GM12878 (cell line): ENCODE data around the gene GPSM3. TPM values are rescaled to one million over a fixed set of nuclear protein-coding genes. Genes with fewer than 3 reads are reported as not detected.
A peak's percentile ranks its signal among the peaks of the same experiment; 100 is the strongest.

ENCODE experiments used
- ATAC-seq: fragments of 200-7000 bp; cut with Tn5 transposase; 3 replicates; pipeline ENCODE4 v1.9.1; 2020; ENCODE audit warnings: mild to moderate bottlenecking, moderate library complexity
- Bru-seq: library from RNA; stranded (reverse); fragments of 400-500 nt; gene quantifications from one replicate; lab custom pipeline; 2021; lab: Mats Ljungman, UMichigan
- BruChase-seq, 2 experiments: library from RNA; stranded (reverse); fragments of 400-500 nt; gene quantifications; one replicate each; lab custom pipeline; 2021; lab: Mats Ljungman, UMichigan
- BruUV-seq: library from RNA; stranded (reverse); fragments of 400-500 nt; replicated peaks from 2 replicates; lab custom pipeline; 2021; lab: Mats Ljungman, UMichigan
- CTCF ChIA-PET: fragments of 300-600 bp; sonication (Branson Sonifier 250); formaldehyde crosslinking; extraction: SDS; loops from one replicate; lab custom pipeline; 2021; ENCODE audit warnings: inconsistent platforms; lab: Yijun Ruan, JAX
- POLR2A ChIA-PET: fragments of 350-600 bp; formaldehyde crosslinking; extraction: SDS; loops from one replicate; lab custom pipeline; 2021; ENCODE audit warnings: inconsistent platforms; lab: Charles Lee
- RAD21 ChIA-PET: fragments of 300-600 bp; sonication (Branson Sonifier 250); formaldehyde crosslinking; loops from one replicate; lab custom pipeline; 2023; ENCODE audit warnings: antibody characterized with exemption; ENCODE audit not compliant: unreplicated experiment; lab: Charles Lee
- SMC1A ChIA-PET: fragments of 300-600 bp; sonication (Branson Sonifier 250); formaldehyde crosslinking; loops from one replicate; lab custom pipeline; 2023; ENCODE audit not compliant: unreplicated experiment, uncharacterized antibody; lab: Charles Lee
- DNase-seq: peaks from one replicate; pipeline ENCODE4 v3.0.0-alpha.2; 2011; ENCODE audit warnings: low read depth, low spot score
- FAIRE-seq: peaks from 3 replicates; lab custom pipeline; 2011; peaks lifted over from hg19 to GRCh38; lab: Jason Lieb, UNC
- H2AFZ ChIP-seq: 2 replicates; pipeline ENCODE4 v1.6.0; 2011; ENCODE audit warnings: low read depth, low read length, control low read depth; ENCODE audit not compliant: control insufficient read depth
- H3K27ac ChIP-seq: 2 replicates; pipeline ENCODE4 v1.5.1; 2011; ENCODE audit warnings: control low read depth; ENCODE audit not compliant: control insufficient read depth, insufficient read depth
- H3K27me3 ChIP-seq, 2 experiments: replicated peaks in 1 of 2; 2 replicates each; pipeline versions ENCODE4 v1.6.0 to v1.6.1; 2011; ENCODE audit warnings: low read length in 1 of 2; ENCODE audit not compliant: control insufficient read depth in 2 of 2, insufficient read depth in 2 of 2
- H3K36me3 ChIP-seq, 2 experiments: 2 replicates each; pipeline ENCODE4 v1.5.1; 2011; ENCODE audit warnings: low read length in 1 of 2; ENCODE audit not compliant: control insufficient read depth in 2 of 2, insufficient read depth in 2 of 2
- H3K4me1 ChIP-seq: 2 replicates; pipeline ENCODE4 v1.6.1; 2011; ENCODE audit warnings: mild to moderate bottlenecking, low read length, moderate library complexity, mixed read lengths; ENCODE audit not compliant: control insufficient read depth, insufficient read depth
- H3K4me2 ChIP-seq: 2 replicates; pipeline ENCODE4 v1.6.0; 2011; ENCODE audit warnings: control low read depth; ENCODE audit not compliant: control insufficient read depth, insufficient read depth
- H3K4me3 ChIP-seq: fragments of 200-600 bp; sonication (generic); 2 replicates; pipeline ENCODE4 v1.5.1; 2016
- H3K79me2 ChIP-seq: 2 replicates; pipeline ENCODE4 v1.6.0; 2011; ENCODE audit warnings: low read length; ENCODE audit not compliant: control insufficient read depth, insufficient read depth
- H3K9ac ChIP-seq: 2 replicates; pipeline ENCODE4 v1.8.0; 2011; ENCODE audit warnings: low read length, control low read depth, mixed read lengths; ENCODE audit not compliant: control insufficient read depth, insufficient read depth
- H3K9me3 ChIP-seq: replicated peaks from 3 replicates; pipeline ENCODE4 v1.5.1; 2011; ENCODE audit warnings: mild to moderate bottlenecking, low read length; ENCODE audit not compliant: control insufficient read depth, insufficient read depth
- H4K20me1 ChIP-seq: 2 replicates; pipeline ENCODE4 v1.6.0; 2011; ENCODE audit not compliant: control insufficient read depth, insufficient read depth
- BACH1 ChIP-seq: fragments of 450-650 bp; IDR thresholded peaks from 2 replicates; pipeline ENCODE4 v1.6.1; 2017; ENCODE audit warnings: mild to moderate bottlenecking, borderline replicate concordance
- CBFB ChIP-seq: IDR thresholded peaks from 2 replicates; pipeline ENCODE4 v1.6.1; 2016; ENCODE audit warnings: antibody characterized with exemption, low read depth
- EED ChIP-seq: sonication (generic); IDR thresholded peaks from 2 replicates; pipeline ENCODE4 v1.6.1; 2016; ENCODE audit warnings: antibody characterized with exemption, low read depth
- EP300 ChIP-seq, 2 experiments: fragments of 150-350 bp in 1 of 2; IDR thresholded peaks; 2 replicates each; pipeline ENCODE4 v1.6.1; 2011 to 2012; ENCODE audit warnings: low read depth in 2 of 2, low read length in 2 of 2, borderline replicate concordance in 1 of 2, improper control_type of control experiment in 1 of 2, inconsistent platforms in 1 of 2; ENCODE audit not compliant: control insufficient read depth in 1 of 2
- GATAD2B ChIP-seq: fragments of 450-650 bp; conservative IDR thresholded peaks from 2 replicates; pipeline ENCODE4 v1.6.1; 2017; ENCODE audit warnings: low read depth, mild to moderate bottlenecking, moderate library complexity
- HDGF ChIP-seq: fragments of 450-650 bp; IDR thresholded peaks from 2 replicates; pipeline ENCODE4 v1.6.1; 2016; ENCODE audit warnings: antibody characterized with exemption
- IKZF2 ChIP-seq, 2 experiments: fragments of 450-650 bp; IDR thresholded peaks; 2 replicates each; pipeline ENCODE4 v1.6.1; 2017; ENCODE audit warnings: mild to moderate bottlenecking in 2 of 2, moderate library complexity in 2 of 2
- NBN ChIP-seq: fragments of 450-650 bp; IDR thresholded peaks from 2 replicates; pipeline ENCODE4 v1.6.1; 2016
- POLR2AphosphoS5 ChIP-seq: IDR thresholded peaks from 2 replicates; pipeline ENCODE4 v1.6.1; 2011; ENCODE audit warnings: mild to moderate bottlenecking, low read length, inconsistent platforms
- POU2F2 ChIP-seq: IDR thresholded peaks from 3 replicates; pipeline ENCODE4 v1.6.1; 2011; ENCODE audit warnings: low read depth, mild to moderate bottlenecking, low read length, borderline replicate concordance
- RELB ChIP-seq: fragments of 450-650 bp; IDR thresholded peaks from 2 replicates; pipeline ENCODE4 v1.6.1; 2017; ENCODE audit warnings: low read depth, mild to moderate bottlenecking, moderate library complexity
- SMAD1 ChIP-seq: fragments of 450-650 bp; IDR thresholded peaks from 2 replicates; pipeline ENCODE4 v1.6.1; 2018; ENCODE audit warnings: mild to moderate bottlenecking, low read depth; ENCODE audit not compliant: partially characterized antibody
- TAF1 ChIP-seq: IDR thresholded peaks from 2 replicates; pipeline ENCODE4 v1.6.1; 2011; ENCODE audit warnings: mild to moderate bottlenecking, low read depth, low read length, borderline replicate concordance
- YY1 ChIP-seq: IDR thresholded peaks from 2 replicates; pipeline ENCODE4 v1.6.1; 2011; ENCODE audit warnings: low read depth, mild to moderate bottlenecking, low read length
- WGBS: methylation state at CpG from one replicate; pipeline ENCODE4 v1.1.6; 2016; ENCODE audit warnings: low lambda C conversion rate; ENCODE audit not compliant: insufficient replicate concordance, insufficient coverage; ENCODE audit errors: missing lambda C conversion rate; 5-methylcytosine and 5-hydroxymethylcytosine counted together
- in situ Hi-C: fragments of 300-500 bp; cut with MboI; formaldehyde crosslinking; loops from 9 replicates; pipeline ENCODE4 v1.14.3; 2018; ENCODE audit warnings: mixed read lengths
- intact Hi-C: fragments of 100-400 bp; cut with micrococcal nuclease; formaldehyde crosslinking; loops from one replicate; pipeline ENCODE4 v1.14.2; 2022; ENCODE audit not compliant: unreplicated experiment
- long read RNA-seq, 2 experiments: library from polyadenylated mRNA; unstranded; transcript quantifications; one replicate each; pipeline ENCODE4 v2.0.0, GENCODE V29; 2019 to 2020
- polyA minus RNA-seq, 3 experiments: library from RNA; depleted of rRNA, polyadenylated mRNA; stranded (reverse); fragments of >200 nt; gene quantifications; 2 replicates each; pipeline ENCODE4 v1.2.3, GENCODE V29; 2011
- polyA plus RNA-seq, 11 experiments: library from polyadenylated mRNA; depleted of rRNA in 4 of 11; unstranded in 6 of 11; stranded (reverse) in 5 of 11; fragments of >200 nt; fragmentation: Nextera tagmentation in 4 of 11; fragmentation: Illumina TruSeq in 1 of 11; extraction: Ambion mirVana in 4 of 11; extraction: Trizol in 1 of 11; gene quantifications; 1 replicate in 1 of 11; 2 replicates in 10 of 11; pipeline versions ENCODE4 v1.2.1 to v1.2.3, GENCODE V29; 2011 to 2016; ENCODE audit warnings: inconsistent platforms in 2 of 11, missing spikeins in 2 of 11, low read depth in 1 of 11
- total RNA-seq, 4 experiments: library from RNA; depleted of rRNA in 3 of 4; stranded (reverse); fragments of >200 nt in 3 of 4; fragmentation: Illumina TruSeq in 1 of 4; extraction: Trizol in 1 of 4; gene quantifications; 2 replicates each; pipeline versions ENCODE4 v1.2.1 to v1.2.3, GENCODE V29; 2013 to 2021
- TF ChIP-seq, protein P1 (sequence below): fragments of 450-650 bp; IDR thresholded peaks from 2 replicates; pipeline ENCODE4 v1.6.1; 2018; ENCODE audit warnings: borderline replicate concordance, mild to moderate bottlenecking; ENCODE audit not compliant: partially characterized antibody

GPSM3 gene
- 21.0 and 22.1 TPM in 2 replicates for total RNA-seq (2013; cell fraction: nucleolus; rRNA removed)
- 117 and 133 TPM in 2 replicates for total RNA-seq (2014; rRNA removed)
- 63.7 and 71.6 TPM in 2 replicates for total RNA-seq (2014; rRNA removed; fragmentation: Illumina TruSeq; extraction: Trizol)
- 131 TPM in 2 replicates for total RNA-seq (2021)
- 120 TPM for polyA plus RNA-seq (2011; ENCODE audit: low read depth)
- polyA plus RNA-seq (2011; rRNA removed), result 65.3 and 131 TPM in 2 replicates
- polyA plus RNA-seq (2011; cell fraction: cytosol; rRNA removed), result 140 and 143 TPM in 2 replicates
- polyA plus RNA-seq (2011; cell fraction: nucleus; rRNA removed), result 108 and 123 TPM in 2 replicates
- polyA plus RNA-seq (2012), result 181 and 192 TPM in 2 replicates
- polyA plus RNA-seq (2014; fragmentation: Illumina TruSeq; extraction: Trizol), result 60.2 and 104 TPM in 2 replicates
- 10 to 100 TPM; 22.0 to 61.9 TPM for polyA plus RNA-seq (2014; fragmentation: Nextera tagmentation; extraction: Ambion mirVana)
- 112 and 144 TPM in 2 replicates for polyA plus RNA-seq (2014; rRNA removed)
- polyA plus RNA-seq (2016; fragmentation: Nextera tagmentation; extraction: Ambion mirVana), result 100 to 1,000 TPM; 114 to 137 TPM
- polyA minus RNA-seq (2011; rRNA and poly(A)+ RNA removed), result 41.2 and 68.6 TPM in 2 replicates
- 38.2 and 43.9 TPM in 2 replicates for polyA minus RNA-seq (2011; cell fraction: cytosol; rRNA and poly(A)+ RNA removed)
- 14.0 and 23.9 TPM in 2 replicates for polyA minus RNA-seq (2011; cell fraction: nucleus; rRNA and poly(A)+ RNA removed)
- Bru-seq, nascent RNA, result percentile 88 among the genes with signal in this experiment
- percentile 96 among the genes with signal in this experiment for BruChase-seq, experiment 1, labeled RNA remaining after a 6-hour chase
- percentile 90 among the genes with signal in this experiment for BruChase-seq, experiment 2, labeled RNA remaining after a 2-hour chase
- long read RNA-seq, experiment 1, transcript GPSM3-206 (4 exons, 1,476 nt), result major isoform, 12 of 25 reads
- long read RNA-seq, experiment 1, partial matches to known transcripts, result 6 of 25 reads
- long read RNA-seq, experiment 1, other reads (novel, unspliced or antisense), result 2 of 25 reads
- long read RNA-seq, experiment 2, partial matches to known transcripts, result 7 of 8 reads
- long read RNA-seq, experiment 2, other reads (novel, unspliced or antisense), result 1 of 8 reads

- RAD21 ChIA-PET, result interaction anchor here (0.7 to 3.7 kb wide), 7 partner anchors 13 to 779 kb away, joined by 3 to 27 read pairs (median 3); partner anchors contain the start of genes AGPAT1, ATF6B and FKBPL
- CTCF ChIA-PET, result interaction anchor here (1.3 to 4.2 kb wide), 4 partner anchors 14 to 74 kb away, joined by 4 to 35 read pairs (median 7); partner anchors contain the start of genes ATF6B and FKBPL
- POLR2A ChIA-PET, result interaction anchor here (0.5 to 7.0 kb wide), 10 partner anchors 14 to 837 kb away, joined by 3 to 123 read pairs (median 5); partner anchors contain the start of genes AGPAT1, ATF6B, FKBPL and HLA-DMA
- H3K27me3 ChIP-seq, result no peaks in the 10 kb centered on the region
- in situ Hi-C loops, result no loop called here
- peaks cover 32% of the 10 kb centered on the region for H3K4me1 ChIP-seq
- SMC1A ChIA-PET, result interaction anchor here (0.7 to 4.3 kb wide), 4 partner anchors 15 to 63 kb away, joined by 3 to 41 read pairs (median 14); partner anchors contain the start of genes AGPAT1, ATF6B, FKBPL and RNF5
- intact Hi-C loops, result no loop called here
- peak within 1 kb of the TSS; percentile 90 for H3K4me3 ChIP-seq
- peak within 1 kb of the TSS; percentile 100 for H3K27ac ChIP-seq
- FAIRE-seq, result peak; percentile 38
- no peaks in the 10 kb centered on the region for H3K9me3 ChIP-seq
- peak within 1 kb of the TSS; percentile 99 for H3K9ac ChIP-seq
- H3K4me2 ChIP-seq, result peak within 1 kb of the TSS; percentile 99
- H2AFZ ChIP-seq, result peak within 1 kb of the TSS; percentile 9; the same call in 1 of the 2 replicates
- H3K79me2 ChIP-seq, result peaks cover 54% of the 10 kb centered on the region
- 0% methylated on average over 5 of the region's 5 CpGs for WGBS
- BruUV-seq, result no TSS peak
- ATAC-seq, result no peak
- peaks cover 0 to 2% of the 10 kb centered on the region in 2 experiments; a peak in 1 of 4 replicates for H3K36me3 ChIP-seq
- H4K20me1 ChIP-seq, result no peaks in the 10 kb centered on the region
- DNase-seq, result peak; percentile 59
- peak; percentile 86 for TF ChIP-seq EED
- TF ChIP-seq, protein P1, sequence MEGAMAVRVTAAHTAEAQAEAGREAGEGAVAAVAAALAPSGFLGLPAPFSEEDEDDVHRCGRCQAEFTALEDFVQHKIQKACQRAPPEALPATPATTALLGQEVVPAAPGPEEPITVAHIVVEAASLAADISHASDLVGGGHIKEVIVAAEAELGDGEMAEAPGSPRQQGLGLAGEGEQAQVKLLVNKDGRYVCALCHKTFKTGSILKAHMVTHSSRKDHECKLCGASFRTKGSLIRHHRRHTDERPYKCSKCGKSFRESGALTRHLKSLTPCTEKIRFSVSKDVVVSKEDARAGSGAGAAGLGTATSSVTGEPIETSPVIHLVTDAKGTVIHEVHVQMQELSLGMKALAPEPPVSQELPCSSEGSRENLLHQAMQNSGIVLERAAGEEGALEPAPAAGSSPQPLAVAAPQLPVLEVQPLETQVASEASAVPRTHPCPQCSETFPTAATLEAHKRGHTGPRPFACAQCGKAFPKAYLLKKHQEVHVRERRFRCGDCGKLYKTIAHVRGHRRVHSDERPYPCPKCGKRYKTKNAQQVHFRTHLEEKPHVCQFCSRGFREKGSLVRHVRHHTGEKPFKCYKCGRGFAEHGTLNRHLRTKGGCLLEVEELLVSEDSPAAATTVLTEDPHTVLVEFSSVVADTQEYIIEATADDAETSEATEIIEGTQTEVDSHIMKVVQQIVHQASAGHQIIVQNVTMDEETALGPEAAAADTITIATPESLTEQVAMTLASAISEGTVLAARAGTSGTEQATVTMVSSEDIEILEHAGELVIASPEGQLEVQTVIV, result peak; percentile 39
- peak; percentile 30; the same call in 1 of the 2 replicates for TF ChIP-seq BACH1
- 0 out of 2 replicates have a peak, but pooled peaks have one; percentile 43 for TF ChIP-seq YY1
- no peak; the same call in 1 of the 2 replicates for TF ChIP-seq HDGF
- peak; percentile 87 to 88 for TF ChIP-seq IKZF2 (IDR thresholded peaks at IDR 0.05)
- peak; percentile 65; the same call in 1 of the 2 replicates for TF ChIP-seq RELB
- TF ChIP-seq CBFB, result peak; percentile 65; the same call in 1 of the 2 replicates
- TF ChIP-seq GATAD2B, result 0 out of 2 replicates have a peak, but pooled peaks have one; percentile 29
- peak; percentile 61 for TF ChIP-seq TAF1
- TF ChIP-seq SMAD1, result peak; percentile 71
- no peak for TF ChIP-seq EP300 (IDR thresholded peaks at IDR 0.05; ENCODE audit: borderline replicate concordance in 1 of 2, control insufficient read depth in 1 of 2, low read depth in 2 of 2, low read length in 2 of 2)
- TF ChIP-seq POU2F2, result peak; percentile 58; the same call in 1 of the 3 replicates
- peak; percentile 71 for TF ChIP-seq POLR2AphosphoS5
- TF ChIP-seq NBN, result peak; percentile 77
These were observed at the start of gene GPSM3 for GRCh38 chr6:32192608-32193039. TSS of gene GPSM3 (minus strand) at chr6:32192643. CDS start at chr6:32192513, 130 bp downstream.
